HG03064 (cell line): ENCODE results near the gene KREMEN1.

Experiments
- ATAC-seq: cut with Tn5 transposase; IDR thresholded peaks from one replicate; pipeline ENCODE4 v1.9.1; 2021; ENCODE audit warnings: low read depth; ENCODE audit not compliant: unreplicated experiment

Gene KREMEN1

GRCh38 chr22:29203488-29204454, 130.9 kb downstream of the KREMEN1 start:
- no peak for ATAC-seq

GRCh38 chr22:29204455-29205183, 131.8 kb downstream of the KREMEN1 start:
- no peak for ATAC-seq

- ATAC-seq, result no peak
These were observed 132.4 kb downstream of the KREMEN1 start for GRCh38 chr22:29205252-29205593.

GRCh38 chr22:29205594-29206371, 132.9 kb downstream of the KREMEN1 start, which contains the start of gene EMID1:
Gene EMID1 (plus strand): TSS chr22:29205896. CDS start chr22:29206039, 143 bp downstream.
- no peak for ATAC-seq

- no peak for ATAC-seq
These were observed 133.8 kb downstream of the KREMEN1 start for GRCh38 chr22:29206372-29207242.

GRCh38 chr22:29207243-29207550, 134.4 kb downstream of the KREMEN1 start:
- ATAC-seq, result no peak

- no peak for ATAC-seq
These were observed 135.0 kb downstream of the KREMEN1 start for GRCh38 chr22:29207562-29208501.

GRCh38 chr22:29208502-29208862, 135.6 kb downstream of the KREMEN1 start:
- no peak for ATAC-seq

- no peak for ATAC-seq
These were observed 136.2 kb downstream of the KREMEN1 start for GRCh38 chr22:29208879-29209623.

- ATAC-seq, result no peak
These were observed 136.7 kb downstream of the KREMEN1 start for GRCh38 chr22:29209624-29209929.

- ATAC-seq, result no peak
These were observed 138.2 kb downstream of the KREMEN1 start for GRCh38 chr22:29211066-29211465.

GRCh38 chr22:29211466-29211865, 138.6 kb downstream of the KREMEN1 start:
- no peak for ATAC-seq

GRCh38 chr22:29212743-29213142, 139.9 kb downstream of the KREMEN1 start:
- ATAC-seq, result no peak

GRCh38 chr22:29213493-29213892, 140.7 kb downstream of the KREMEN1 start:
- ATAC-seq, result no peak

- ATAC-seq, result no peak
These were observed 141.4 kb downstream of the KREMEN1 start for GRCh38 chr22:29214232-29214631.

GRCh38 chr22:29215012-29215860, 142.4 kb downstream of the KREMEN1 start:
- no peak for ATAC-seq

GRCh38 chr22:29216011-29216872, 143.4 kb downstream of the KREMEN1 start:
- ATAC-seq, result no peak
